Fibroblast of villous mesenchyme (primary cell): ENCODE measurements around the gene KRT82. TPM values are rescaled to one million over a fixed set of nuclear protein-coding genes. Genes with fewer than 3 reads are reported as not detected.

Experiments
- DNase-seq: peaks from one replicate; pipeline ENCODE4 v3.0.0-alpha.2; 2010; ENCODE audit warnings: low read depth
- H3K4me3 ChIP-seq: 2 replicates; pipeline ENCODE4 v1.5.1; 2011; ENCODE audit warnings: low read depth, mild to moderate bottlenecking, low read length
- CTCF ChIP-seq: IDR thresholded peaks from 2 replicates; pipeline ENCODE4 v1.5.1; 2012; ENCODE audit warnings: low read depth, mild to moderate bottlenecking, low read length; ENCODE audit not compliant: insufficient read depth
- total RNA-seq: library from RNA; depleted of rRNA; stranded (reverse); fragments of >200 nt; gene quantifications from 2 replicates; pipeline ENCODE4 v1.2.3, GENCODE V29; 2012

KRT82 gene
- total RNA-seq, 1 donor = not detected

- no peak overlapping the region for H3K4me3 ChIP-seq
- no peak for TF ChIP-seq CTCF
- no peak for DNase-seq
Measured at GRCh38 chr12:52445876-52446275, 39.7 kb upstream of the KRT82 start.

- DNase-seq = no peak
- no peak overlapping the region for H3K4me3 ChIP-seq
- TF ChIP-seq CTCF = no peak
Measured at GRCh38 chr12:52444647-52445595, 38.8 kb upstream of the KRT82 start.

GRCh38 chr12:52443966-52444365 lies 37.8 kb upstream of the KRT82 start:
- DNase-seq = no peak
- TF ChIP-seq CTCF = no peak
- no peak overlapping the region for H3K4me3 ChIP-seq

- DNase-seq = peak; percentile 26
- no peak for TF ChIP-seq CTCF
- no peak overlapping the region for H3K4me3 ChIP-seq
Measured at GRCh38 chr12:52442600-52443061, 36.5 kb upstream of the KRT82 start.

GRCh38 chr12:52441320-52441911 lies 35.3 kb upstream of the KRT82 start:
- no peak for TF ChIP-seq CTCF
- no peak overlapping the region for H3K4me3 ChIP-seq
- no peak for DNase-seq

- TF ChIP-seq CTCF = no peak
- no peak overlapping the region for H3K4me3 ChIP-seq
- no peak for DNase-seq
Measured at GRCh38 chr12:52440821-52441319, 34.7 kb upstream of the KRT82 start.
